COLO829 (cell line): ENCODE data around the gene SPHK2.

ENCODE experiments used
- DNase-seq: peaks from one replicate; pipeline ENCODE4 v3.0.0; 2012; ENCODE audit warnings: low spot score

SPHK2 gene

DNA sequence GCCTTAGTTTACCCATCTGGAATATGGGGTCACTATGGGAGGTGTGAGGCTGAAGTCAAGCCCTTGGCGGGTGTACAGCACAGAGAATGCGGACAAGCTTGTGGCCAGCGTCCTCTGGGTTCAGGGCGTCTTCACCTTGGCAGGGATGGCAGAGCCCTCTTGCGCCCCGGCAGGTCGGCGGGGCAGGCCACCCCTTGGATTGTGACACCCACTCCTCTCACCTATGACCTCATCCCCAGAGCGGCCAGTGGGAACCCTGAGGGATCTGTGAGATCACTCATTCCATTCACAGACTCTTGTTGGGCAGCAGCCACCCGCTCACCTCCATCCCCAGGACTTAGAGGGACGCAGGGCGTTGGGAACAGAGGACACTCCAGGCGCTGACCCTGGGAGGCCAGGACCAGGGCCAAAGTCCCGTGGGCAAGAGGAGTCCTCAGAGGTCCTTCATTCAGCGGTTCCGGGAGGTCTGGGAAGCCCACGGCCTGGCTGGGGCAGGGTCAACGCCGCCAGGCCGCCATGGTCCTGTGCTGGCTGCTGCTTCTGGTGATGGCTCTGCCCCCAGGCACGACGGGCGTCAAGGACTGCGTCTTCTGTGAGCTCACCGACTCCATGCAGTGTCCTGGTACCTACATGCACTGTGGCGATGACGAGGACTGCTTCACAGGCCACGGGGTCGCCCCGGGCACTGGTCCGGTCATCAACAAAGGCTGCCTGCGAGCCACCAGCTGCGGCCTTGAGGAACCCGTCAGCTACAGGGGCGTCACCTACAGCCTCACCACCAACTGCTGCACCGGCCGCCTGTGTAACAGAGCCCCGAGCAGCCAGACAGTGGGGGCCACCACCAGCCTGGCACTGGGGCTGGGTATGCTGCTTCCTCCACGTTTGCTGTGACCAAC, 12.6 kb upstream of the SPHK2 start, which contains the start of gene SPACA4:
TSS of gene SPACA4 (plus strand) at position 280 of the 896 bp plus-strand sequence. CDS start at position 517, 237 bp downstream.
- DNase-seq: no peak

DNA sequence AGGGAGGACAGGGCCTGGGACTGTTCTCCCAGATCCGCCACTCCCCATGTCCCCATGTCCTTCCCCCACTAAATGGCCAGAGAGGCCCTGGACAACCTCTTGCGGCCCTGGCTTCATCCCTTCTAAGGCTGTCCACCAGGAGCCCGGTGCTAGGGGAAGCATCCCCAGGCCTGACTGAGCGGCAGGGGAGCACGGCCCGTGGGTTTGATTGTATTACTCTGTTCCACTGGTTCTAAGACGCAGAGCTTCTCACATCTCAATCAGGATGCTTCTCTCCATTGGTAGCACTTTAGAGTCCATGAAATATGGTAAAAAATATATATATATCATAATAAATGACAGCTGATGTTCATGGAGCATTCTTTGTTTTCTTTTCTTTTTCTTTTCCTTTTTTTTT, 11.9 kb upstream of the SPHK2 start:
- DNase-seq: no peak

DNA sequence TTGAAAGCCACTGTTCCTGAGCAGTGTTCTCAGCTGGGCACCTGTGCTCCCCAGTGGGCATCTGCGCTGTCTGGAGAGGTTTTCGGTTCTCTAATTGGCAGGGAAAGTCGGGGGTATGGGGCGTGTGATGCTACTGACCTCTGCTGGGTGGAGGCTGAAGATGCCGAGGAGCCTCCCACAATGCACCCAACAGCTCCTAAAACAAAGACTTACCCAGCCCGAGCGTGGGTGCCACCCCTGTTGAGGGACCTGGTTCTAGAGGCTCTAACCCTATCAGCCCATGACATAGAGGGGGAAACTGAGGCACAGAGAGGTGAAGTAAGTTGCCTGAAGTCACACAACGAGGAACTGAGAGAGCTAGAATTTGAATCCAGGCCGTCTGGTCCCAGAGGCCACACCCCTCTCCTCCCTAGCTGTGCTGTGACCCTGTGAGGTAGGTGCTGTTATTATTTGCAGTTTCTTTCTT, 10.5 kb upstream of the SPHK2 start:
- no peak for DNase-seq

DNA sequence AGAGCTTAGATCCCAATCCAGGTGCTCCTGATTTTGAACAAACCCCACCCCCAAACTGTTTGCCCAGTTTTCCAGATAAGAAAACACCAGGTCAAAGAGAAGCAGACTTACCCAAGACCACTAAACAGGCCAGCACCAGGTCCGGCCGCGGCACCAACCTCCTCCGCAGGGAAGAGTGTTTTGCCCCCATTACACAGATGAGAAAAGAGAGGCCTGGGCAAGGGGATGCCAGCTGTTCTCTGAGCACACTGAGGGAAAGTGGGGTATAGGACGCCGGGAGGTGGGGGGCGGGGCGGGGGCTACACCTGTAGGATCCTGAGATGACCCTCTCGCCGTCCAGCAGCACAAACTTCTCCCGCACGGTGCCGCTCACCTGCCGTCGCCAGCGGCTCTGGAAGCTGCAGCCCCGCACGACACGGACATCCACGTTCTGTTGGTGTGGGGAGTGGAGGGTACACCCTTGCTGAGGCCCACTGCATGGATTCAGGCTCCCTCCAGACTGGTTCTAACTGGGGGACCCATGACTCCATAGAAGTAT, 9.7 kb upstream of the SPHK2 start:
- DNase-seq: no peak

DNA sequence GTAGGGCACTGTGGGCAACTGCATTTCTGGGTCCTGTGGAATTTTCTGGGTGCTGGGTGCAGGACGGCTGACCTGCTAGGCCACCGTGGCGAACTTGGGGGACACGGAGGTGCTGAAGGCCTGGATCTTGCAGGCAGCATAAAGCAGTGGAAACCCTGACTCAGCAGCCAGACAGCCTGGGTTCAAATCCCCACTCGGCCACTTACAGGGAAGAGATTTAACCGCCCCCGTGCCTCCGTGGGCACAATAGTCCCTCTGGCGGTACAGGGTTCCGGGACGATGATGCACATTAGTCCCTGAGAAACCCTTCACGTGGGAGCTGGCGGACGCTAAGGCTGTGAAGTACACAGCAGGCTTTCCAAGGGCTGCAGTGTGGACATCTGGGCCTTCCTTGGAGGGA, 7.4 kb upstream of the SPHK2 start:
- DNase-seq: no peak

DNA sequence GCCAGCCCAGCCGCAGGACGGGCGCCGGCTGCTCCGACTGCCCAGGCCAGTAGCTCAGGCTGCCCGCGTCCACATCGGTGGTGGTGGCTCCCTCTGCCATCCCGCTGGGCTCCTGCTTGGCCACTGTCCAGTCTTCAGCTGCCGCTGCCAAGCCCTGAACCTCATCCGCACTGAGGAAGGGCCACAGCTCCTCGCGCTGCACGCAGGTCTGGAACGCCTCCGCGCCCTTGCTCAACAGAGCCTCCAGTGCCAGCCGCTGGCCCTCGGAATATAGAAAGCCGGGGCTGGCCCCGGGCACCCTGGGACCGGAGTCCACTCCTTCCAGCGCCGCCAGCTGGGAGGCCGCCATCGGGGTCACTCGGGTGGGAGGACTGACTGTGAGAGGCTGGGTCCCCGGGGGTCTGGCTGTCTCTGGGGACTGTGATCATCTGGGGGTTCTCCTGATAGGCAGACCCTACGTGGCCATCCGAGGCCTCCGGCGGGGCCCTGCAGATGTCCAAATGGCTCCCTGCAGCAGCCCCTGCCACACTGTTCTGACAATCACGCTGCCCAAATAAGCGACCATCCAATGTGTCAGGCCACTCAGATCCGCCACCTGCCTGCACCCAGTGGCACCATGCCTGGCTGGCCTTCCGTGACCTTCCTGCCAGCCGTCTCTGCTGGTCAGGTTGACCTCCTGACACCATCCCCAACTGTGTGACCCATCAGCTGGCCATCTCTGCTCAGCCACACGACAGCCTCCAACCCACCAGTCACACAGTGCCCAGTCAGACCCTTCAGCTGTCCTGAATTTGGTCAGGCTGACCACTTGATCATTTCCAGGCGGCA, 6.1 kb upstream of the SPHK2 start:
- no peak for DNase-seq

DNA sequence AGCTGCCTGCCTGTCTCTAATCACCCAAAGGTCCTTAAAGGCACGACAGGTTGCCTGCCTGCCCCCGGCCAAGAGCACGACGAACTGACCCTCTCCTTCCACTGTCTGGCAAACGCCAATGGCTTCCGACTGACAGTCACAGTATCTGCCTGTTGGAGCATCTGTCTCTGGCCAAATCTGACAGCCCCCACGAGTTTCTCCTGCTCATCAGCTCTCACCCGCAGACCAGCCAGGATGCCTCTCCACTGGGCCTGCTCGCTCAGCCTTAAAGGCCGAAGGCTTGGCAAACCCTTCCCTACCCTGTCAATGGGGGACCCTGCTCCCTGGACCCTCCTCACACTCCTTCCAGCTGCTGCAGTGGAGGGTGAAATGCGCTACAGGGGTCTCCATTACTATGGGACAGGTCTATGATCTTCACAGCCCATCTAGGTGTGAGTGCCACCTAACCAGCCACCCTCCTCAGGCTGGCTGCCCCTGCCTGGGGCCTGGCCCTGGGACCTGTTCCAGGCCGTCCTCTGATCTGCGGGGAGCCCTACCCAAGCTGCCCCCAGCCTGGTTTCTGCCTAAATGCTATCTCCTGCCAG, 5.4 kb upstream of the SPHK2 start:
- no peak for DNase-seq

DNA sequence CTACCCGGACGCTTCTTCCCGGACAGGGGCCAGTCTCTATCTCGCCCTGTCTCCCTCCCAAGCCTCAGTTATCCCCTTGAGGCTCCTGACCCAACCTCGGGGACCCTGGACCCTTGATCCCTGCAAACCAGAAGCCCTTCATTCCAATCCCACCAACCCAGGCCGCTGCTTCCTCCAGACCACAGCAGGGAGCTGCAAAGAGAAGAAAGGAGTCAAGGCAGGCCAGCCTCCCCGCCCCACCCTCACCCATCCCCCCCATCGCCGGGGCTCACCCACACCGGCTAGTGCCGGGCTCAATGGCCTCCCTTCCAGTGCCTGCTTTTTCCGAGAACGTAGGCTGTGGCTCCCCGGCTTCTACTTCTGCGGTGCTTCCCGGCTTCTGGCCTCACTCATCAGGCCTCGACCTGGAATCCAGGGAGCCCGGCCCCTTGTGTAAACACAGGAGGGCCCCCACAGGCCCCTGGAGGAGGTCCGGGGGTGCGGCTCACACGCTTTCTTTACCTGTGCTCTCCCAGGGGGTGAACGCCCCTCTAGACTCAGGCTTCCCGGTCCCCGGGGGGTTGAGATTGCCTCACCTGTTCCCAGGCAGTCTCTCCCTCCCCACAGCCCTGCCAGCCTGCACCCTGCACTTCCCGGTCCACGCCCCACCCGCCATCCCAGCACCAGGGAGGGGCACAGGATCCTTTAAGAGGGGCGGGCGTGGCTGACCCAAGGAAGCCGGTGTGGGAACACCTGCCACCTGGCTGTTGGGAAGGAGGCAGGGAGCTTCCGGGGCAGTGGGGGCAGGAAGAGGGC, 4.7 kb upstream of the SPHK2 start, which contains the start of gene FAM83E:
TSS of gene FAM83E (minus strand) at position 641 of the 795 bp plus-strand sequence. CDS start 1,704 bp downstream, outside the sequence.
- no peak for DNase-seq

DNA sequence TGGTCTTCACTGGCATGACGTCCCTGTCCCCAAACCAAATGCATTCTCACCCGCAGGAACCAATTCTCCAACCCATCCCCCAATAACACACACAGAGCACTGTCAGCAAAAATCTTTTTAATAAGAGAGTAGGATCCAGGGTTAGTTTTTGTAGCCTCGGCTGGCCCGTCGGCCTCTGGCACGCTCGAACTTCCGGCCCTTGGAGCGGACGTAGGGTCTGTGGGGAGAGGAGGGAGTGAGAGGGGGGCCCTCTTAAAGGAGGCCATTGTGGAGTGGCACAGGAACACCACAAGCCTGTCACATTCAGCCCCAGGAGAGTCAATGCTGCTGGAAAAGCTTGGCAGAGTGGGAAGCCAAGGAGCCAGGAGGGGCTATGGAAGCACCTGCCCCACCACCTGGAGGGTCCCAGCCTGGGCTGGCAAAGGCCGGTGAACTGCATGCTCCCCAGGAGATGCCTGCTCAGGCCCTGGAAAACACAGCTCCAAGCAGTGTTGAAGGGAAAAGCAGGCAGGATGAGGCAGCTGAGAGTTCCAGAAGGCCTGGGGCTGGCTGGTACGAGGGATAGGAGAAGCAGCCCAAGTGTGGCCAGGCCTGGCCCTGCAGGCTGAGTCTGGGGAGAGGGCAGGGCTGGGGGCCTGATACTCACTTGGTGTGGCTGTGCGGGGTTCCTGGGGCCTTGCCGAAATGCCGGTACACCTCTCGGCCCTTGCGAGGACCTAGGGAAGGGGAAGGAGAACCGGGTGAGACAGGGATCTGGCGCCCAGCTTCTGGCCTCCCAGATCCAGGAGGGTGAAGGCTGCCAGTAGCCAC, 3.9 kb upstream of the SPHK2 start:
- DNase-seq: no peak

DNA sequence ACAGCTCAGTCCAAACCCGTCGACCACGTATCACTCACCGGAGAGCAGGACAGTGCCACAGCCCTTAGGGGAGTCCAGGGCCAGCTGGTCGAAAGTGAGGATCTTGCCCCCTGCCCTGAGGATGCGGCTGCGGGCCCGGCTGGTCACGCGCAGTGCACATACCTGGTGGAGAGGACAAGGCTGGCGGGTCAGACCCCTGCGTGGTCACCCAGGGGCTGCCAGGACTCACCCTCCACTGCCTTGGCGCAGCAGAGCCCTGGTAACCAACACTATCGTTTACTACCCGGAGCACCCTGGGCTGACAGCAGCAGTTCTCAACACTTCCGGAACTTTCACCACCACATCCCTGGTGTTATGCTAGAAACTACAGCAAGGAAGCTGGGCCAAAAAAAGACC, 3.3 kb upstream of the SPHK2 start:
- no peak for DNase-seq

DNA sequence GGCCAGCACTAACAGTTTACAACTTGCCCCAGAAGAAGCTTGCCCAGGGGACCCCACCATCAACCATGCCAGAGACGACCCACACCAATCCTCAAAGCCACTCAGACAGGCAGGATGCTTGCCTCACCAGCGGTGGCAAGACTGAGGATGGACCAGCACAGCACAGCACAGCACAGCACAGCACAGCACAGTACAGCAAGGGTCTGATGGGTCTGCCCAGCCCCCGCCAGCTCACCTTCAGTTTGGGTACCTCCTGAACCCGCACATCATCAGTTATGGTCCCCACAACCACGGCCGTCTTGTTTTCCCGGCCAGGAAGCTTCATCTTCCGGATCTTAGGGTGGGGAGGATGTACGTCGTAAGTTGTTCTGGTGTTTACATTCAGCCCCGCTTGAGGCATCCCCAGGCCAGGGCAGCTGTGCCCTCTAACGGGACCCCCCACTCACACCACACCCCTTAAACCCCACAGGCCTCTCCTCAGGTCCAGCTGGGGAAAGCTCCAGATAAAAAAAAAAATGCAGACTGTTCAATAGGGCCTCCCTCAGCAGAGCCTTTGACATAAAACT, 2.7 kb upstream of the SPHK2 start:
- no peak for DNase-seq

DNA sequence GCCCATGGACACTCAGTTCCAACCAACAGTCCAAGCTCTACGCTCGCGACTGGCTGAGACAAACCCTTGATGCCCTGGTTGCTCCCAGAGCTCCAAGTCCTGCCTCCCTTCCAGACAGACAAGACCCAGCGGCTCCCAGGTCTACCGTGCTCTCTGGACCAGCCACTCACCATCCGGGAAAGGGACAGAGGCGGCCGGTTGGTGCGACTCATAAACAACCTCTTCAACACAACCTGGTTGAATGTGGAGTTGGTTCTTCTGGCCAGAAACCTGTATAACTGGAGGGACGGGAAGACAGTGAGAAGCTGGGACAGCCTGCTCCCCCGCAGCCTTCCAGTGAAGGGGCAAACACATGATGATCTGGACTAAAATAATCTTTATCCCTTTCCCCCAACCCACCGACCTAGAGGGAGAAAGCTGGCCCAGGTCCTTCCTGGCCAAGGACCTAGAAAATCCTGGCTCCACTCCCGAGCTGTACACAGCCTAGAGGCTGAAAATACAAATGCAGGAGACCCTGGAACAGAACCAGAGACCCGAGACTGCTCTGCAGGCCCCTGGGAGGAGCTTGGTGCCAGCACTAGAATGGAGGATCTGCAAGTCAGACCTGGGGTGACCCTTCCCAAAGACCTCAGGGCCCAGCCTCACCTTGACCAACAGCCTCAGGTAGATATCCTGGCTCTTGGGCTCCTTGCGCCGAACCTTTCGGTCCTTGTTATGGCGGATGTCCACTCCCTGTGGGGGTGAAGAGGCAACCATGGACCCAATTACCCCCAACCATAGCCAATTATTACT, 2.0 kb upstream of the SPHK2 start:
- DNase-seq: no peak

DNA sequence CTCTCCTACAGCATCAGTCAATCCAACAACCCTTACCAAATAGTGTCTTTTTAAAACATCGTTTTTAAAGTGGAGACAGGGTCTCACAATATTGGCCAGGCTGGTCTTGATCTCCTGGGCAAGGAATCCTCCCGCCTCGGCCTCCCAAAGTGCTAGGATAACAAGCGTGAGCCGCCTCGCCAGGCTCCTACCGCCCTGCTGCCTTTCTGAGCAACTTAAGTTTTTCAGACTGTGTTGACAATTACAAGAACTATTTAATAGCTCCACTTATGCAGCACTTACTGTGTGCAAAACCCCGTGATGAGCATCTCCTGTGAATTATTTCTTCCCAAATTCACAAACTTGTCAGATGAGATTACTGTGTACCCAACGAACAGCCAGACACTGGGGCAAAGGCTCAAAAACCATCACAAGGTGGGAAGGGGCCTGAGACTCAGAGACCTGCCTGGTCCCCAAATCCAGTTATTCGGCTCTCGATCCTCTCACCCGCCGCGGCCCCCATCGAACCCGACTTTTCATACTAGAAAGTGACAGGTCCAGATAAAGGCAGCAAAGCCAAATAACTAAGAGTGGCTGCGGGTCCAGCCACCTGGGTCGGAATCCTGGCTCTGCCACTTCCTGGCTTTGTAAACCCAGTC, 909 bp upstream of the SPHK2 start:
- DNase-seq: no peak

DNA sequence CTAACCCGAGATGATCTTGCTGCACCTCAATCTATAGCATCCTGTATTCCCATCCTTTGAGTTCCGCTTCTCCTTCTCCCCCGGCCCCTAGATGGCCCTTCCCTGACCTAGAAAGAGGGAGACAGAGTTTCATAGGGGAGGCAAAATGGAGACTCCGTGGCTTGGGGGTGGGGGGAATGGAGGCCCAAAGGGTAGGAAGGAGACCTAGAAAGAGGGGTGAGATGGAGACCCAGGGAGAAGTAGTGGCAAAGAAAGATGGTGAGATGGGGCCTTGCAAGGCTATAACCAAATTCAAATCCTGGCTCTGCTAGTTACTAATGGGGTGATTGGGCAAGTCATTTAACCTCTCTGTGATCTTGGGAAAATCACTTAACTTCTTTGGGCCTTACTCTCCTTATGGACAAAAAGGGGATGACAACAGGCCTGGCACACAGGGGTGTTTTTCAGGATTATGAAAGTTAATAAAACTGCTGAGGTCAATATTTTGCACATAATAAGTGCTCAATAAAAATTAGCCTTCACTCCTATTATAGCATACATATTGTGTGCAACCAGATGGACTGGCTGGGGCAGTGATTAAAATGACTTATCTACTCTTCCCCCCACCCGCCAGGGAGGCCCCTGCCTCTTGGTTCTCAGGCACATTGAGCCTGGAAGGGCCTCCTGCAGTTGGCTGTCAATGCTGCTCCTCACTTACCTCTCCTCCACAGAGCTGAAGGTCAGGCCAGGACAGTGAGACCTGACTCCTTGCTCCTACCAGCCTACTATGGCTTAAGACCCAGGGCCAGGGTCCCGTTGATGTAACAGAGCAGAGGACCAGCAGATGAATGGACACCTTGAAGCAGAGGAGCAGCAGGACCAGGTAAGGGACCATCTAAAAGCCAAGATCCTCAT, 633 bp downstream of the SPHK2 start:
- no peak for DNase-seq

DNA sequence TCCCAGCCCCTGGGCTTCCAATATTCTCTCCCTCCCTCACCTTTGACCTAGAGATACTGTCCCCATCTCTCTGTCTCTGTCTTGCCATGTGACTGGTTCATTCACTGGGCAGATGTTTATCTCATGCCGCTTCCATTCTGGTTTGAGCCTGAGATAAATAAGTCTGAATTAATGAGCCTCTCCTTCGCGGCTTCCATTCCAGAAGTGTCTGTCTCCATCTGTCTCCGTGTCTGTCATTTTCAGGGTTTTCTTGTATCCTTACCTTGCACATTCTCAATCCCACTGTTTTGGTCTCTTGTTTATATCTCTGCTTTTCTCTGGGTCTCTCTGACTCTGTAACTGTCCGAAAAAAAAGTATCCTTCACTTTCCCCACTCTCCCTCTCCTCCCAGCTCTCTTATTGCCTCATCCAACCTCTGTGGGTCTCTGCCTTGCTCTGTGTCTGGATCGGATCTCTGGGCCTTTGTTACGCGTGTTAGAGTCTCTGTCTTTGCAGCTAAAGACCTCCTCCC, 4.3 kb downstream of the SPHK2 start:
- no peak for DNase-seq

DNA sequence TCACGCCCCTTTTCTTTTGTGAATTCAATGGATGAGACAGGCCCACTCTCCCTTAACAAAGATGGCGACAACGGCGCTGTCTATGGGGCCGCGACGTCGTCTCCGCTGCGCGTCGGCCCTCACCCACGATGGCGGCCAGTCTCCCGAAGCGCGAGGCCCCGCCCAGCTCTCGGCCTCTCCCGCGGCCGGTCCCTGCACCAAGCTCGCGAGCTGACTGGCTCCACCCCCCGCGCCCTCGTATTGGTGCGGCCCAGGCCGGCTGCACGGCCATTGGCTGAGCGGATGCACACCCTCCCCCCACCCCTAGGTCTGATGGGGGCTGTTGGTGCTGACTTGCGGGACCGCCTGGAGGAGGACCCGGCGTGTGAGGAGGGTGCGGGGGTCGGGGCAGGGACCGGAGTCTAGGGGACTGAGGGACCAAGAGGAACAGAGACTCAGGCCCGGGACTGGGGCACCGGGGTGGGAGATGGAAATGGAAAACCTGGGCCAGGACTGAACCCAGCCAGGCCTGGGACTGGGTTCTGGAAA, 4.8 kb downstream of the SPHK2 start:
- DNase-seq: peak; percentile 93
